ENCODE data around the gene GALNT14. TPM values are rescaled to one million over a fixed set of nuclear protein-coding genes. Genes with fewer than 3 reads are reported as not detected.

The GALNT14 gene
- polyA plus RNA-seq, 4 donors, result 4.9 to 47.3 (median 34.2) TPM

DNA sequence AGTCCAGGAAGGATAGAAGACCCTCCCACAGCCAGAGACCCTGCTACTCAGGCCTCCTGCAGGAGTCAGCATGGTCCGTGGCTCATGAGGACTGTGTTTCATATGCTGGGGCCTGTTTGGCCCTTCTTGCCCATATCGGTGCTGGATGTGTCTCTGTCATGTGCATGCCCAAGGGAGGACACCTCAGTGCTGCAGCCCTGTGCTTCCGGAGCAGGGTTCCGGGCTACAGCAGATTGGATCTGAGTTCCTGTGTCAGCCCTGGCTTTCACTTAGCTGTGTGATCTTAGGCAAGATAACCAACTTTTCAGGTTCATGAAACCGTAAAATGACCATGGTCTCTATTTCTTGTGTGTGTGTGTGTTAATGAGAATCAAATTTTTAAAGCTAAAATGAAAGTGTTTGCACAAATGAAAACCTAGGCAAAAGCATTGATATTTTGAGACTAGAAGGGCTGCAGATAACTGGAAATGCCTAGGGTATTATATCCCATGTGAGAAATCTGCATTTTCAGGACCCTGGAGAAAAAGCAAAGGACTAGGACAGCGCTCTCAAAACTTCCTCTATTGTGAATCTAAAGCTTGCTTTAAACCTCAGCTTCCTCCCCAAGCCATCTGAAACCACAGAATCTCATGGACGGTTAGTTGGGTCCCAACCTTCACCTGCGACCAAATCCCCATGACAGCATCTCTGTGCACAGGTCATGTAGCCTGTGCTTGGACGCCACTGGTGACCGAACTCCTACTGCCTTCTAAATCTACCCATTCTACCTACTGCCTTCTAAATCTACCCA is 272.2 kb downstream of the GALNT14 start:
- no peak for DNase-seq (ENCODE audit: low read depth in 4 of 4, low spot score in 3 of 4)

- DNase-seq (ENCODE audit: low read depth in 4 of 4, low spot score in 3 of 4), result no peak
Observed at GRCh38 chr2:30865243-30865642, 273.0 kb downstream of the GALNT14 start.

GRCh38 chr2:30862054-30862651 is 276.1 kb downstream of the GALNT14 start:
- DNase-seq (ENCODE audit: low read depth in 4 of 4, low spot score in 3 of 4), result peak; percentile 16 to 43 (median 33)

GRCh38 chr2:30860726-30861125 is 277.5 kb downstream of the GALNT14 start:
- DNase-seq (ENCODE audit: low read depth in 4 of 4, low spot score in 3 of 4), result no peak

Other genes starting within 250 kb of the GALNT14 start
- under 1 TPM; 0.04 to 0.09 (median 0.07) TPM for gene CAPN14, start 79.1 kb upstream of the GALNT14 start, polyA plus RNA-seq (ENCODE audit: insufficient read length in 4 of 4)
- 10 to 100 TPM in 3 of 4 donors, 1 to 10 TPM in 1; 9.8 to 30.5 (median 24.6) TPM for gene EHD3, start 95.7 kb upstream of the GALNT14 start, polyA plus RNA-seq (ENCODE audit: insufficient read length in 4 of 4)

Measured in left renal pelvis (tissue), 4 donors.